ENCODE results near the gene ZNF148.
"Not testable (repeated sequence)": the region's sequence is repeated elsewhere in the genome, so short reads cannot be mapped to it uniquely, and the experiment has no call there.

- TF ChIP-seq CTCF (IDR thresholded peaks at IDR 0.05; ENCODE audit: low read depth, low read length, poor library complexity, severe bottlenecking); EZH2phosphoT487 (IDR thresholded peaks at IDR 0.05; ENCODE audit: borderline replicate concordance, low read length): not testable (repeated sequence)
Measured at GRCh38 chr3:125405515-125405914, 30.4 kb upstream of the ZNF148 start.

All from DOHH2 (cell line).